DOHH2 (cell line): ENCODE data around the gene PLXNB1.

Source experiments
- H3F3A ChIP-seq: fragments of 200-600 bp; sonication (generic), shearing (Covaris generic); 2 replicates; pipeline ENCODE4 v1.6.0; 2016; ENCODE audit warnings: antibody characterized with exemption, mild to moderate bottlenecking; ENCODE audit not compliant: control insufficient read depth, insufficient read depth
- H3K27ac ChIP-seq: fragments of 200-600 bp; sonication (generic); 2 replicates; pipeline ENCODE4 v1.5.1; 2014; ENCODE audit warnings: low read depth, mild to moderate bottlenecking, low read length, moderate library complexity
- H3K27me3 ChIP-seq: fragments of 200-600 bp; sonication (generic); 2 replicates; pipeline ENCODE4 v1.6.1; 2014; ENCODE audit warnings: mild to moderate bottlenecking, low read length, mixed read lengths; ENCODE audit not compliant: control insufficient read depth
- H3K36me3 ChIP-seq: fragments of 200-600 bp; sonication (generic); 2 replicates; pipeline ENCODE4 v1.6.1; 2014; ENCODE audit warnings: mild to moderate bottlenecking, low read length, moderate library complexity, mixed read lengths; ENCODE audit not compliant: control insufficient read depth
- H3K4me1 ChIP-seq: fragments of 200-600 bp; sonication (generic); 2 replicates; pipeline ENCODE4 v1.6.1; 2014; ENCODE audit warnings: mild to moderate bottlenecking, low read length, mixed read lengths; ENCODE audit not compliant: control insufficient read depth
- H3K4me2 ChIP-seq: fragments of 200-600 bp; sonication (generic); 2 replicates; pipeline ENCODE4 v1.6.0; 2014; ENCODE audit warnings: mild to moderate bottlenecking, low read length, moderate library complexity
- H3K4me3 ChIP-seq: fragments of 200-600 bp; sonication (generic); 2 replicates; pipeline ENCODE4 v1.5.1; 2014; ENCODE audit warnings: mild to moderate bottlenecking, low read length, mixed read lengths
- H3K79me2 ChIP-seq: fragments of 200-600 bp; sonication (generic); 2 replicates; pipeline ENCODE4 v1.6.1; 2014; ENCODE audit warnings: mild to moderate bottlenecking, low read length, mixed read lengths; ENCODE audit not compliant: control insufficient read depth
- H3K9me2 ChIP-seq: fragments of 200-600 bp; sonication (generic); replicated peaks from 2 replicates; pipeline ENCODE4 v1.6.1; 2014; ENCODE audit warnings: mild to moderate bottlenecking, low read length, mixed read lengths; ENCODE audit not compliant: control insufficient read depth
- H3K9me3 ChIP-seq: fragments of 200-600 bp; sonication (generic); 2 replicates; pipeline ENCODE4 v1.6.1; 2014; ENCODE audit warnings: antibody characterized with exemption, low read length, mixed read lengths; ENCODE audit not compliant: control insufficient read depth, insufficient read depth
- H4K20me1 ChIP-seq: fragments of 200-600 bp; sonication (generic); 2 replicates; pipeline ENCODE4 v1.6.0; 2014; ENCODE audit warnings: low read depth, mild to moderate bottlenecking, antibody characterized with exemption, low read length, moderate library complexity; ENCODE audit not compliant: control insufficient read depth, insufficient read depth
- CTCF ChIP-seq: fragments of 200-600 bp; sonication (generic); IDR thresholded peaks from one replicate; pipeline ENCODE4 v1.5.1; 2014; ENCODE audit warnings: antibody characterized with exemption, mild to moderate bottlenecking, low read depth, low read length; ENCODE audit not compliant: poor library complexity, severe bottlenecking
- EZH2phosphoT487 ChIP-seq: fragments of 200-600 bp; sonication (generic); IDR thresholded peaks from 2 replicates; pipeline ENCODE4 v1.6.1; 2017; ENCODE audit warnings: borderline replicate concordance, mild to moderate bottlenecking, antibody characterized with exemption, low read length, moderate library complexity, mixed read lengths

Gene PLXNB1

GRCh38 chr3:48422681-48423080 lies 7.2 kb downstream of the PLXNB1 start:
- H3K4me2 ChIP-seq: no peak overlapping the region
- H3F3A ChIP-seq: no peaks in the 10 kb centered on the region
- H3K27me3 ChIP-seq: peaks cover 3% of the 10 kb centered on the region; the same call in 1 of the 2 replicates
- no peaks in the 10 kb centered on the region for H3K4me1 ChIP-seq
- no peaks in the 10 kb centered on the region for H4K20me1 ChIP-seq
- H3K36me3 ChIP-seq: no peaks in the 10 kb centered on the region
- H3K27ac ChIP-seq: no peak overlapping the region
- no peak overlapping the region for H3K4me3 ChIP-seq
- H3K9me3 ChIP-seq: no peaks in the 10 kb centered on the region
- no peak for TF ChIP-seq EZH2phosphoT487
- TF ChIP-seq CTCF: no peak
- H3K9me2 ChIP-seq: no peaks in the 10 kb centered on the region
- H3K79me2 ChIP-seq: no peaks in the 10 kb centered on the region

GRCh38 chr3:48422272-48422671 lies 7.6 kb downstream of the PLXNB1 start:
- H3F3A ChIP-seq: no peaks in the 10 kb centered on the region
- no peaks in the 10 kb centered on the region for H3K27me3 ChIP-seq
- H3K27ac ChIP-seq: no peak overlapping the region
- H3K79me2 ChIP-seq: no peaks in the 10 kb centered on the region
- H3K9me2 ChIP-seq: no peaks in the 10 kb centered on the region
- no peak overlapping the region for H3K4me2 ChIP-seq
- TF ChIP-seq CTCF: peak; percentile 50
- no peak for TF ChIP-seq EZH2phosphoT487
- H3K36me3 ChIP-seq: no peaks in the 10 kb centered on the region
- H3K4me3 ChIP-seq: no peak overlapping the region
- no peaks in the 10 kb centered on the region for H4K20me1 ChIP-seq
- no peaks in the 10 kb centered on the region for H3K4me1 ChIP-seq
- H3K9me3 ChIP-seq: no peaks in the 10 kb centered on the region

GRCh38 chr3:48420561-48420960 lies 9.3 kb downstream of the PLXNB1 start:
- no peak for TF ChIP-seq EZH2phosphoT487
- no peak for TF ChIP-seq CTCF
- H3K36me3 ChIP-seq: no peaks in the 10 kb centered on the region

GRCh38 chr3:48419597-48419996 lies 10.3 kb downstream of the PLXNB1 start:
- H3K4me3 ChIP-seq: no peak overlapping the region
- H3K9me2 ChIP-seq: no peaks in the 10 kb centered on the region
- no peak overlapping the region for H3K4me2 ChIP-seq
- no peak overlapping the region for H3K27ac ChIP-seq
- no peak for TF ChIP-seq CTCF
- no peak for TF ChIP-seq EZH2phosphoT487
- no peaks in the 10 kb centered on the region for H3K4me1 ChIP-seq
- no peaks in the 10 kb centered on the region for H3K27me3 ChIP-seq
- H3K79me2 ChIP-seq: no peaks in the 10 kb centered on the region
- H3F3A ChIP-seq: no peaks in the 10 kb centered on the region
- H3K36me3 ChIP-seq: no peaks in the 10 kb centered on the region
- no peaks in the 10 kb centered on the region for H3K9me3 ChIP-seq
- no peaks in the 10 kb centered on the region for H4K20me1 ChIP-seq

More at GRCh38 chr3:48420561-48420960, 9.3 kb downstream of the PLXNB1 start:
- H3K4me3 ChIP-seq: no peak overlapping the region
- no peak overlapping the region for H3K4me2 ChIP-seq
- no peaks in the 10 kb centered on the region for H3K9me3 ChIP-seq
- H4K20me1 ChIP-seq: no peaks in the 10 kb centered on the region
- no peaks in the 10 kb centered on the region for H3K9me2 ChIP-seq
- no peaks in the 10 kb centered on the region for H3K27me3 ChIP-seq
- H3F3A ChIP-seq: no peaks in the 10 kb centered on the region
- no peak overlapping the region for H3K27ac ChIP-seq
- H3K4me1 ChIP-seq: no peaks in the 10 kb centered on the region
- H3K79me2 ChIP-seq: no peaks in the 10 kb centered on the region
